HS-27A (cell line): ENCODE results near the gene WDR6.
A peak's percentile ranks its signal among the peaks of the same experiment; 100 is the strongest.

Experiments used
- DNase-seq: peaks from one replicate; pipeline ENCODE4 v3.0.0-alpha.2; 2012; ENCODE audit warnings: low read depth, missing footprints

WDR6 gene

GRCh38 chr3:49028298-49028672 lies 21.1 kb downstream of the WDR6 start:
- no peak for DNase-seq

- peak; percentile 82 for DNase-seq
Observed at GRCh38 chr3:49028673-49029562, 21.7 kb downstream of the WDR6 start, which contains the start of gene IMPDH2. TSS of gene IMPDH2 (minus strand) at chr3:49029398. CDS start at chr3:49029350, 48 bp downstream.

- DNase-seq, result no peak
Observed at GRCh38 chr3:49029563-49029884, 22.3 kb downstream of the WDR6 start.

DNA sequence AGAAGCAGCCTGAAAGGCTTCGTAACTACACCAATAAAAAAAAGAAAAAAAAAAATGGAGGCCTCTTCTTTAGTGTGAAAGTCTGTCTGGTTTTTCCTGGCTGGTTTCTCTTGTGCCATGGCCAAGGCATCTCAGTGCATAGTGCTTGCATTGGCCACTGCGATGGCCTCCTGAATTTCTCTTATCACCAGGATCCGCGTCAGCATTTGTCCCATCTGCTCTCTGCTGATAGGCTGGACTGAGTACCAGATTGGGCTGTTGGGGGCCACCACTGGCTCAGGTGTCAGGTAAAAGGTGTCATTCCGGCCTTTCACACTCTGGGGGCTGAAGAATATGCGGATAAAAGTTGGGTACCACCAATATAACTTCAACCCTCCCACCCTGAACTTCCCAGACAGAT lies 23.1 kb downstream of the WDR6 start:
- no peak for DNase-seq

- no peak for DNase-seq
Observed at GRCh38 chr3:49032646-49033304, 25.6 kb downstream of the WDR6 start.

DNA sequence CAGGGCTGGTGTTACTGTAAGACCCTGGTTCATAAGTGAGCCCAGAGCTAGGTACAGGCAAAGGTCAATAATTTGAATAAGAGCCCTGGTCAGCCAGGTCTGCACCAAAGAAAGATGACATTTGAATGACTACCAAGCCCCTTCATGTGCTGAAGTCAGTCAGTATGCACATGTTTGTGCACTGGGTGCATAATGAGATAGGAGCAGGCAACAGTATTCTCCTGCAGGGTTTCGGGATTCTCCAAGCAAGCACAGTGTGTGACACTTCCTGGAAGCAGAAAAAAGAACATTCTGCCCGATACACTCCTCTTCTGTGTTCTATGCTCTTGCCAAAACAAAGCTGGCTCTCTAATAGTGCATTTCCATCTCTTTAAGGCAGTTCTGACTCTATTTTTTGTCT lies 27.5 kb downstream of the WDR6 start:
- no peak for DNase-seq

DNA sequence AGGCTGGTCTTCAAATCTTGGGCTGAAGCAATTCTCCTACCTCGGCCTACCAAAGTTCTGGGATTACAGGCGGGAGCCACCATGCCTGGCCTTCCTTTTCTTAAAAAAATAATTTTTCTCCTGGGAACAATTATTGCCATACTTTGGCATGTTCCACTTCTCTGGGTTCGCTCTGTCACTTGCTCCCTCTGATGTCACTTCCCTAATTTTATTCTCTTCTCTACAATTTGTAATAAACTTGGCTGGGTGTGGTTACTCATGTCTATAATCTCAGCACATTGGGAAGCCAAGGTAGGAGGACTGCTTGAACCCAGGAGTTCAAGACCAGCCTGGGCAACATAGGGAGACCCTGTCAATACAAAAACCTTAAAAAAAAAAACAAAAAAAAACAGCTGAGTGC lies 28.1 kb downstream of the WDR6 start:
- no peak for DNase-seq

DNA sequence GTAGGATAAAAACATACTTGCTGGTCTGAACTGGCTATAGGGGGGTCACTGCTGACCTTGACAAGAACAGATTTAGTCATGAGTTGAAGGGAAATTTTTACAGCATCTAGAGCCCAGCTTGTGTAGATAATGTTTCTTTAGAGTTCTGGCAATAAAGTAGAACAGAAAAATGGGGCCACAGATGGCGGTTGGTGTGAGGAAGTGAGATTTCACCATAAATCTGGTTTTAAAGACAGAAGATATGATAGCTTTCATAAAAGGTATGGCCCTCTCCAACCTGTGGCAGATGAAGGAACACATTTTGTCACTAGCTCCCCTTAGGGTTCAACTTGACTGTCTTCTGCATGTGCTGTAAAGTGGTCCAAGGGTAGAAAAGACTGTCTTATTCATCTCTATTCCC lies 46.4 kb downstream of the WDR6 start:
- DNase-seq, result no peak

GRCh38 chr3:49054344-49054862 lies 47.2 kb downstream of the WDR6 start:
- no peak for DNase-seq

GRCh38 chr3:49057268-49057667 lies 50.1 kb downstream of the WDR6 start:
- no peak for DNase-seq

GRCh38 chr3:49058011-49058410 lies 50.8 kb downstream of the WDR6 start:
- no peak for DNase-seq
